Raji (cell line): ENCODE data around the gene NPHP4.

Source experiments
- POLR2A ChIP-seq: IDR thresholded peaks from 2 replicates; pipeline ENCODE4 v1.6.1; 2011; ENCODE audit warnings: low read depth, low read length, control low read depth; ENCODE audit not compliant: insufficient read depth

NPHP4 gene

GRCh38 chr1:5888606-5889211 lies 103.5 kb downstream of the NPHP4 start:
- no peak for TF ChIP-seq POLR2A

DNA sequence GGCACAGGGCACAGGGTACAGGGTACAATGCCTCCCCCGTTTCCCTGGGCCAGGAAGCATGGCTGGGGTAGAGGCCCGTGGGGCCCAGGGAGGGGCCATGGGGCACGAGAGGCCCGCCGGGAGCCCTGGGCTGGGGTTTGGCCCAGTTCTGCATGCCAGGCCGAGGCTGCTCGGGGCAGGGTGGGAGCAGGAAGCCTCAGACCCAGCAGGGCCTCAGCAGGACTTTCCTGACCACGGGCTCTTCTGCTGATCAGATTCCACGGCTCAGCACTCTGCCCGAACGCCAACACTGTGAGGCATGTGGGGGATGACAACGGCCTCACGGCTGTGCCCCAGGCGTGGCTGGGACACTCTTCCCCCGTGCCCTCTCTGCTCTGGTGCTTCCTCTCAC lies 104.3 kb downstream of the NPHP4 start:
- no peak for TF ChIP-seq POLR2A

DNA sequence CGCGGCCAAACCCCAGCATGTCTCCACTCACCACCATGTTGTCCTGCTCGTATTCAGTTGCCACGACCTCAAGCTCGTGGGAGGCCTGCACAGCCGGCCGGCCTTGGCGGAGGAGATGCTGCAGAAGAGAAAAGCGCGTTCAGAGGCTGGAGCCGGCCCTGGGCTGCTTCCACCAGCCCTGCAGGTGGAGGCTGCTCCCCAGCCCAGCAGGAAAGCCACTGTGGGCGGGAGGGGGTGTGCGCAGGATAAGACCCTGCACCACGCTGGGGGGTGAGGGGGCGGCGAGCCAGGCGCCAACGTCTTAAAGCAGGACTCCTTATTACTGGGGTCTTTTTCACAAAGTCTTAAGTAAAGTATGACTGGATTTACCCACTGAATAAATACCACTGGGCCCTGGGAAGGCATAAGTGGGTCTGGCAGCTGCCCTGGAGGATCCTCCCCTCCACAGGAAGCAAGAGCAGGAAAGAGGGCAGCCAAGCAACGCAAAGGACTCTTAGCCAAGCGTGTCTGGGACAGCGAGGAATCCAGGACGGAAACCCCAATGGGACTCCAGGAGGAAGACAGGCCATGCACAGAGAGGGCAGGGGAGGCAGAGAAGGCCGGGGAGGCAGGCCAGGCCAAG lies 104.8 kb downstream of the NPHP4 start:
- no peak for TF ChIP-seq POLR2A

- no peak for TF ChIP-seq POLR2A
Measured at GRCh38 chr1:5886541-5887348, 105.5 kb downstream of the NPHP4 start.

DNA sequence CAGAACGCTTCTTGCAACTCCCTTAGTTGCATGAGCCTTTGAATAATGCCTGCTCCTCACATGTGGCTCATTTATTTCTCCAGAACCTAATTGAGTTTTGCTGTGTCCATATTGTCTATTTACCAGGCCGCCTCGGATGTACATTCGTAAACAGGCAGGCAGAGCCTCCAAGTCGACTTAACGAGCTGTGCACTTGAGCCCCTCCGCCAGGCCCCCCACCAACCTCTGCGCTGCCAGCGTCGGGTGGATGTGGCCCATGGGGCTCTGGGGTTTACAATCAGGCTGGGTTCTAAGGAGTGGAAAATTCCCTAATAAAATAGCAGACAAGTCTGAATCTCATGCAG lies 106.1 kb downstream of the NPHP4 start:
- TF ChIP-seq POLR2A: no peak

- TF ChIP-seq POLR2A: no peak
Measured at GRCh38 chr1:5885471-5886139, 106.6 kb downstream of the NPHP4 start.

- TF ChIP-seq POLR2A: no peak
Measured at GRCh38 chr1:5884110-5884509, 108.1 kb downstream of the NPHP4 start.

GRCh38 chr1:5883129-5884048 lies 108.8 kb downstream of the NPHP4 start:
- no peak for TF ChIP-seq POLR2A

DNA sequence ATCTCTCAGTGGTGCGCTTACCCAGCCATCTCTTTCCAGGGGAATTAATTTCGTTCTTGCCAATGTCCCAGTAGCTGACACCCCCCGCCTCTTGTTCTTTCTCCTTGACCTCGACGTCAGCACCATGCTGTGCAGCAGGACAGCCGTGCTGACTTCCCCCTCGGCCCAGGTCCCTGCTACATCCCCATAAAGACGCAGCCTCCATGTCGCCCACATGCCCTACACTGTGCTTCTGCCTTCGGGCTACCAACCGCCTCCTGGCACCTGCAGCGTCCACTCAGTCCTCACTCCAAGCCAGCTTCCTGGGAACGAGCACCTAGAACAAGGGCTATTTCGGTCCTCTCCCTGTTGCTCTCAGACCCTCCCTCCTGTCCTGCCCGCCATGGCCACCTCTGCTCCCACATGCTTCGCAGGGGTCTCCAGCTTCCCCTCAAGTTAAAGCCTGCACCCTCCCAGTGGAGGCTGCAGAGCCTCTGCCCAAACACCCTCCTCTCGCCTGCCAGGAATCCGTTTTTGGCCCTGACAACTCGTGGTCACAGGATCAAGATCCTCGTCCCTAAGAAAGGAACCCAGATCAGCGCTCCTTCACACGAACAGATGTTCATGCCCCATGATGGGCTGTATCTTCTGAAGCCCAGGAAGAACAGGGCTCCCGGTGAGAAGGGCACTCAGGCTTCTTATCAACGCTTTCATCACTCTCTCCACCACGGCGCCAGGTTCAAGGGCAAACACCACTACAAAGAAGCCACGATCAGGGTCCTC lies 109.7 kb downstream of the NPHP4 start:
- TF ChIP-seq POLR2A: no peak

DNA sequence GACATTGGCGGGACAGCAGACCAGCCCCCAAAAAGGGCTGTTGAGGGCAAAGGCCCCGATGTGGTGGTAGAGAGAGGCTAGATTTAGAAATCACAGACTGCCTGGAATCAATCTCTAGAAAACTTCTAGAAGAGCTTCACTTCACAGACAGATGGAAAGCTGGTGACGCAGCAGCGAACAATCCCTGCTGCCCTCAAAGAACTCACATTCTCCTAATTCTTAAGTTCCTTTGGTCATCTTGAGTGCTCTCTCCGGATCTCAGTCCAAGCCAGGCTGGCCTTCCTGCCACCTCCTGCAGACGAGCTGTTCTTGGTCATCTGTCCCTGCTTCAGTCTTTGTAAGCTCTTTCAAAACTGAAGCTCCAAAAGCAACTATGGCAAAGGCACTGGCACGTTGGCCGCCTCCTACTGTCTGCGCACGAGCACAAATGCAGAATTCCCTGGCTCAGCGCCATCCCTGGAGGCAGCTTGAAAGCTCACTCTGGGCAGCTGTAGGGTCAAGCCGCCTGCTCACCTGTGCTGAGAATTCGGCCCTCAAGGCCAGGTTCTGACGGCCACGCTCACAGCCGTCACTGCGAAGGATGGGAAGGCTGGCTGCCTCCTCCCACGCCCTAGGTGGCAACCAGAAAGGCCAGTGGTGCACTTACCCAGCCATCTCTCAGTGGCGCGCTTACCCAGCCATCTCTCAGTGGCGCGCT lies 110.6 kb downstream of the NPHP4 start:
- TF ChIP-seq POLR2A: no peak

- TF ChIP-seq POLR2A: no peak
Measured at GRCh38 chr1:5880630-5881405, 111.4 kb downstream of the NPHP4 start.

- TF ChIP-seq POLR2A: no peak
Measured at GRCh38 chr1:5879421-5879820, 112.8 kb downstream of the NPHP4 start.

GRCh38 chr1:5878971-5879370 lies 113.3 kb downstream of the NPHP4 start:
- TF ChIP-seq POLR2A: no peak
